Lung microvascular endothelial cell (primary cell): ENCODE measurements around the gene STK39. TPM values are rescaled to one million over a fixed set of nuclear protein-coding genes. Genes with fewer than 3 reads are reported as not detected.
"Not testable (repeated sequence)": the region's sequence is repeated elsewhere in the genome, so short reads cannot be mapped to it uniquely, and the experiment has no call there.

Experiments used
- DNase-seq, 2 donors: peaks; one replicate each; pipeline versions ENCODE4 v3.0.0 to v3.0.0-alpha.2; 2010; ENCODE audit warnings: low read depth in 2 of 2
- total RNA-seq: library from RNA; depleted of rRNA; stranded (reverse); fragments of >200 nt; gene quantifications from 2 replicates; pipeline ENCODE4 v1.2.1, GENCODE V29; 2014

The STK39 gene
- total RNA-seq, 1 donor from 2014 or later = 1.4 TPM

- DNase-seq = no peak
These were observed 109.0 kb downstream of the STK39 start for GRCh38 chr2:168138374-168138773.

GRCh38 chr2:168137510-168138180, 109.8 kb downstream of the STK39 start:
- DNase-seq = no peak

- DNase-seq = peak; percentile 51 to 65
These were observed 110.9 kb downstream of the STK39 start for GRCh38 chr2:168136392-168136977.

GRCh38 chr2:168135630-168136029, 111.8 kb downstream of the STK39 start:
- peak in 1 of 2 donors; percentile 16 for DNase-seq

GRCh38 chr2:168135121-168135520, 112.3 kb downstream of the STK39 start:
- no peak for DNase-seq

GRCh38 chr2:168134485-168134884, 112.9 kb downstream of the STK39 start:
- DNase-seq = no peak

GRCh38 chr2:168132389-168132788, 115.0 kb downstream of the STK39 start:
- no peak for DNase-seq

GRCh38 chr2:168130346-168130745, 117.0 kb downstream of the STK39 start:
- no peak for DNase-seq

GRCh38 chr2:168127371-168127770, 120.0 kb downstream of the STK39 start:
- no peak for DNase-seq

- not testable (repeated sequence) for DNase-seq
These were observed 125.2 kb downstream of the STK39 start for GRCh38 chr2:168122210-168122609.

GRCh38 chr2:168120730-168121129, 126.7 kb downstream of the STK39 start:
- DNase-seq = no peak

GRCh38 chr2:168120310-168120709, 127.1 kb downstream of the STK39 start:
- no peak for DNase-seq

- DNase-seq = peak; percentile 68 to 77
These were observed 127.8 kb downstream of the STK39 start for GRCh38 chr2:168119515-168120141.

- DNase-seq = peak; percentile 74 to 79
These were observed 128.5 kb downstream of the STK39 start for GRCh38 chr2:168118733-168119514.

GRCh38 chr2:168116448-168116847, 130.9 kb downstream of the STK39 start:
- DNase-seq = peak in 1 of 2 donors; percentile 10

- no peak for DNase-seq
These were observed 132.8 kb downstream of the STK39 start for GRCh38 chr2:168114619-168115018.

- peak; percentile 11 to 79 for DNase-seq
These were observed 133.4 kb downstream of the STK39 start for GRCh38 chr2:168114040-168114439.

GRCh38 chr2:168107322-168107721, 140.1 kb downstream of the STK39 start:
- peak in 1 of 2 donors; percentile 23 for DNase-seq

GRCh38 chr2:168105127-168105683, 142.2 kb downstream of the STK39 start:
- no peak for DNase-seq

- DNase-seq = no peak
These were observed 150.0 kb downstream of the STK39 start for GRCh38 chr2:168097431-168097830.

- DNase-seq = no peak
These were observed 151.2 kb downstream of the STK39 start for GRCh38 chr2:168096158-168096557.

GRCh38 chr2:168091986-168092385, 155.4 kb downstream of the STK39 start:
- DNase-seq = no peak
